ENCODE data around the gene PIM1.
"Not testable (repeated sequence)": the region's sequence is repeated elsewhere in the genome, so short reads cannot be mapped to it uniquely, and the experiment has no call there.

PIM1 gene

GRCh38 chr6:37171970-37172812, 2.2 kb downstream of the PIM1 start:
- peak; percentile 78 to 80 for DNase-seq

GRCh38 chr6:37172912-37173492, 3.0 kb downstream of the PIM1 start:
- no peak for DNase-seq

GRCh38 chr6:37173493-37174195, 3.7 kb downstream of the PIM1 start:
- no peak for DNase-seq

- DNase-seq: no peak
Measured at GRCh38 chr6:37174196-37174514, 4.2 kb downstream of the PIM1 start.

GRCh38 chr6:37174515-37175331, 4.8 kb downstream of the PIM1 start:
- no peak for DNase-seq

GRCh38 chr6:37175332-37176267, 5.6 kb downstream of the PIM1 start:
- DNase-seq: no peak

GRCh38 chr6:37176268-37177076, 6.5 kb downstream of the PIM1 start:
- no peak for DNase-seq

GRCh38 chr6:37177077-37177934, 7.4 kb downstream of the PIM1 start:
- no peak for DNase-seq

GRCh38 chr6:37177935-37178517, 8.1 kb downstream of the PIM1 start:
- no peak for DNase-seq

- no peak for DNase-seq
Measured at GRCh38 chr6:37180075-37180474, 10.1 kb downstream of the PIM1 start.

GRCh38 chr6:37180610-37181009, 10.7 kb downstream of the PIM1 start:
- DNase-seq: not testable (repeated sequence)

GRCh38 chr6:37182736-37183590, 13.0 kb downstream of the PIM1 start:
- DNase-seq: no peak

GRCh38 chr6:37185949-37186720, 16.2 kb downstream of the PIM1 start:
- not testable (repeated sequence) for DNase-seq

GRCh38 chr6:37187321-37188022, 17.5 kb downstream of the PIM1 start:
- DNase-seq: no peak

- no peak for DNase-seq
Measured at GRCh38 chr6:37188962-37189510, 19.1 kb downstream of the PIM1 start.

- no peak for DNase-seq
Measured at GRCh38 chr6:37190159-37190535, 20.2 kb downstream of the PIM1 start.

GRCh38 chr6:37192666-37193065, 22.7 kb downstream of the PIM1 start:
- DNase-seq: no peak

Data from NCI-H187 (cell line).